Measurements from ENCODE around the gene KHK.

The KHK gene

DNA sequence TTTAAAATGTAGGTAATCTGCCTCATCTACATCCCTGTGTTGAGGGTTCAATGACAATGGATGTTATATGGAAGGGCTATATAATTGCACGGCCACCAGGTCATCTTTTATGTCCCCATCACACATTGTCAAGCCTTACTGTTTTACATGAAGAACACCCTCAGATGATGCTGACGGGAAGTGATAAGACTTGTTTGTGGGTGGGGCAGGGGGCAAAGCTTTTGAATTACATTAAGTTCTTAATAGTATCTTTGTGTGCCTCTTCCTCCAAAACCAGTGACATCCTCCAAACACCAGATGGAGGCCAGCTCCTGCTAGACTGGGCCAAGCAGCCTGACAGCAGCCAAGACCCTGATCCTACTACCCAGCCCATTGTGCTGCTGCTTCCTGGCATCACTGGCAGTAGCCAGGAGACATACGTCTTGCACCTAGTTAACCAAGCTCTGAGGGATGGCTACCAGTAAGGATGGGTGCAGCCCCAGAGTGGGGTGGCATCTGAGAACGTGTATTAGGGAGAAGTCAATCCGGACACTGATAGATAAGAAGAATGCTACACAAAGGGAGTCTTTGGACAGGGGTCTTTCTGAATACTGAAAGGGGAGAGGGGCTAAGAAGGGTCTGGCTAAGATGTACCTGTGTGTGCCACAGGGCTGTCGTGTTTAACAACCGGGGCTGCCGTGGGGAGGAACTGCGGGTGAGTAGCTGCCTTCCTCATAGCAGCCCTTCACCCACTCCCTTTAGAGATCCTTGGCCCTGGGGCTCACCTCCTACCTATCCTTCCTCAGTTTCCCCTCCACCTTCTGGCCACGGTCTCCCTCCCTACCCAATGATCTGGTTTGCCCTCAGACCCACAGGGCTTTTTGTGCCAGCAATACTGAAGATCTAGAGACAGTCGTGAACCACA lies 42.3 kb downstream of the KHK start:
- Histone ChIP-seq H4K20me1 (ENCODE audit: insufficient read depth, low read length) (no peaks in the 10 kb centered on the region), H3K9ac (ENCODE audit: low read length) (no peak overlapping the region), H3K27ac (ENCODE audit: low read depth, low read length, poor library complexity, severe bottlenecking) (no peak overlapping the region)

DNA sequence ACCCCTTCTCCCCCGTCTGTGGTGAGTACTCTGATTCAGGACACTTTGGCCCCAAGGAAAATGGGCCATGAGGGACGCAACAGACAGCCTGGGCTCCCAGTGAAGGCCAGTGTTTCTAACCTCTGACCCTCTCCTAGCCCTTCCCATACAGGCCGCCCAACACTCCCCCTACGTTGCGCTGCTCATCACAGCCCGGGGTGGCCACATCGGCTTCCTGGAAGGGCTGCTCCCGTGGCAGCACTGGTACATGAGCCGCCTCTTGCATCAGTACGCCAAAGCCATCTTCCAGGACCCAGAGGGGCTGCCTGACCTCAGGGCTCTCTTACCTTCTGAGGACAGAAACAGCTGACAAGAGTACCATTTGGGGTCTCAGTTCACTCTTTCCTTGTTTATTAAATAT lies 43.8 kb downstream of the KHK start:
- Histone ChIP-seq H3K79me2 (ENCODE audit: insufficient read depth, low read length) (no peaks in the 10 kb centered on the region), H3K4me1 (ENCODE audit: insufficient read depth, low read length, severe bottlenecking) (peaks cover 14% of the 10 kb centered on the region), H4K20me1 (ENCODE audit: insufficient read depth, low read length) (no peaks in the 10 kb centered on the region), H3K9me3 (ENCODE audit: low read length) (no peaks in the 10 kb centered on the region), H3K36me3 (ENCODE audit: insufficient read depth, low read length) (peaks cover 34% of the 10 kb centered on the region), H2AFZ (ENCODE audit: low read length) (no peak overlapping the region), H3K4me2 (ENCODE audit: low read length) (no peak overlapping the region), H3K27me3 (ENCODE audit: insufficient read depth, low read length) (no peaks in the 10 kb centered on the region), H3F3A (ENCODE audit: insufficient read depth, low read length) (no peaks in the 10 kb centered on the region), H3K9me2 (ENCODE audit: low read depth, low read length) (no peaks in the 10 kb centered on the region), H3K27ac (ENCODE audit: low read depth, low read length, poor library complexity, severe bottlenecking) (no peak overlapping the region), H3K9ac (ENCODE audit: low read length) (no peak overlapping the region), H3K4me3 (ENCODE audit: low read depth, low read length, poor library complexity, severe bottlenecking) (no peak overlapping the region)
- TF ChIP-seq, protein P1, sequence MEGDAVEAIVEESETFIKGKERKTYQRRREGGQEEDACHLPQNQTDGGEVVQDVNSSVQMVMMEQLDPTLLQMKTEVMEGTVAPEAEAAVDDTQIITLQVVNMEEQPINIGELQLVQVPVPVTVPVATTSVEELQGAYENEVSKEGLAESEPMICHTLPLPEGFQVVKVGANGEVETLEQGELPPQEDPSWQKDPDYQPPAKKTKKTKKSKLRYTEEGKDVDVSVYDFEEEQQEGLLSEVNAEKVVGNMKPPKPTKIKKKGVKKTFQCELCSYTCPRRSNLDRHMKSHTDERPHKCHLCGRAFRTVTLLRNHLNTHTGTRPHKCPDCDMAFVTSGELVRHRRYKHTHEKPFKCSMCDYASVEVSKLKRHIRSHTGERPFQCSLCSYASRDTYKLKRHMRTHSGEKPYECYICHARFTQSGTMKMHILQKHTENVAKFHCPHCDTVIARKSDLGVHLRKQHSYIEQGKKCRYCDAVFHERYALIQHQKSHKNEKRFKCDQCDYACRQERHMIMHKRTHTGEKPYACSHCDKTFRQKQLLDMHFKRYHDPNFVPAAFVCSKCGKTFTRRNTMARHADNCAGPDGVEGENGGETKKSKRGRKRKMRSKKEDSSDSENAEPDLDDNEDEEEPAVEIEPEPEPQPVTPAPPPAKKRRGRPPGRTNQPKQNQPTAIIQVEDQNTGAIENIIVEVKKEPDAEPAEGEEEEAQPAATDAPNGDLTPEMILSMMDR (IDR thresholded peaks at IDR 0.05; ENCODE audit: low read length) = no peak
- TF ChIP-seq EZH2 (IDR thresholded peaks at IDR 0.05; ENCODE audit: borderline replicate concordance, low read length) = no peak

More for the DNA sequence above, 42.3 kb downstream of the KHK start:
- H3K79me2 ChIP-seq (ENCODE audit: insufficient read depth, low read length) = no peaks in the 10 kb centered on the region
- TF ChIP-seq, protein P1 (IDR thresholded peaks at IDR 0.05; ENCODE audit: low read length) = no peak
- no peak overlapping the region for H3K4me2 ChIP-seq (ENCODE audit: low read length)
- H3K36me3 ChIP-seq (ENCODE audit: insufficient read depth, low read length) = peaks cover 34% of the 10 kb centered on the region
- peaks cover 12% of the 10 kb centered on the region for H3K4me1 ChIP-seq (ENCODE audit: insufficient read depth, low read length, severe bottlenecking)
- H3K4me3 ChIP-seq (ENCODE audit: low read depth, low read length, poor library complexity, severe bottlenecking) = no peak overlapping the region
- no peaks in the 10 kb centered on the region for H3F3A ChIP-seq (ENCODE audit: insufficient read depth, low read length)
- no peaks in the 10 kb centered on the region for H3K9me3 ChIP-seq (ENCODE audit: low read length)
- H3K27me3 ChIP-seq (ENCODE audit: insufficient read depth, low read length) = no peaks in the 10 kb centered on the region
- H3K9me2 ChIP-seq (ENCODE audit: low read depth, low read length) = no peaks in the 10 kb centered on the region
- H2AFZ ChIP-seq (ENCODE audit: low read length) = no peak overlapping the region

DNA sequence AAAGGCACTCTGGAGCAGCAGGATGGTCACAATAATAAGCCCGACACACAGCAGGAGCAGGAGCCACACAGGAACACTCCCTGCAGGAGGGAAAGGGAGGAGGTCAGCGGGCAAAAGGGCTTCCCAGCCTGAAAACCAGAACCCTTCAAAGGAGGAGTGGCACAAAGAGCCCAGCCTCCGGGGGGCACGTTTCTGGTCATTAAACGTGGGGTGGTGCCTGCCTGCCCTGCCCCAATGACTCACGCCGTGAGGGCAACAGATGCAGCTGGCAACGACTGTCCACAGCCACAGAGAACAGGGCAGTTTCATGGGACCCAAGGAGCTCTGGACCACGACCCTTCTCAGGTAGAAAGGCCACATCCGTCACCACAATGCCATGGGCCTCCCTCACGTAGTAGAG lies 44.9 kb downstream of the KHK start:
- Histone ChIP-seq H3K4me1 (ENCODE audit: insufficient read depth, low read length, severe bottlenecking) (peaks cover 15% of the 10 kb centered on the region), H4K20me1 (ENCODE audit: insufficient read depth, low read length) (no peaks in the 10 kb centered on the region), H3K27ac (ENCODE audit: low read depth, low read length, poor library complexity, severe bottlenecking) (no peak overlapping the region), H3K79me2 (ENCODE audit: insufficient read depth, low read length) (no peaks in the 10 kb centered on the region), H3K36me3 (ENCODE audit: insufficient read depth, low read length) (peaks cover 34% of the 10 kb centered on the region), H3F3A (ENCODE audit: insufficient read depth, low read length) (no peaks in the 10 kb centered on the region), H2AFZ (ENCODE audit: low read length) (no peak overlapping the region), H3K9me2 (ENCODE audit: low read depth, low read length) (no peaks in the 10 kb centered on the region), H3K4me3 (ENCODE audit: low read depth, low read length, poor library complexity, severe bottlenecking) (no peak overlapping the region), H3K4me2 (ENCODE audit: low read length) (no peak overlapping the region), H3K9ac (ENCODE audit: low read length) (no peak overlapping the region), H3K27me3 (ENCODE audit: insufficient read depth, low read length) (no peaks in the 10 kb centered on the region), H3K9me3 (ENCODE audit: low read length) (no peaks in the 10 kb centered on the region)
- no peak for TF ChIP-seq EZH2 (IDR thresholded peaks at IDR 0.05; ENCODE audit: borderline replicate concordance, low read length)
- TF ChIP-seq, protein P1 (IDR thresholded peaks at IDR 0.05; ENCODE audit: low read length) = no peak

Measured in OCI-LY1 (cell line).